HepG2 (cell line): ENCODE data around the gene TBXAS1. TPM values are rescaled to one million over a fixed set of nuclear protein-coding genes. Genes with fewer than 3 reads are reported as not detected.

Source experiments
- ATAC-seq: fragments of 200-7000 bp; cut with Tn5 transposase; 3 replicates; pipeline ENCODE4 v1.9.1; 2020; ENCODE audit warnings: mild to moderate bottlenecking, moderate library complexity
- BruUV-seq: library from RNA; stranded (reverse); fragments of 400-500 nt; replicated peaks from 2 replicates; lab custom pipeline; 2021; lab: Mats Ljungman, UMichigan
- CTCF ChIA-PET: fragments of 300-600 bp; formaldehyde crosslinking; extraction: SDS; loops from one replicate; lab custom pipeline; 2021; ENCODE audit warnings: low total read pairs, inconsistent platforms, low intra/inter-chr PET ratio; lab: Yijun Ruan, JAX
- POLR2A ChIA-PET: fragments of 350-600 bp; sonication (Branson Sonifier 250); formaldehyde crosslinking; loops from one replicate; lab custom pipeline; 2020; ENCODE audit warnings: antibody characterized with exemption, inconsistent platforms; lab: Yijun Ruan, JAX
- DNase-seq: peaks from one replicate; pipeline ENCODE4 v3.0.0-alpha.2; 2015; ENCODE audit warnings: low spot score
- FAIRE-seq: peaks from 3 replicates; lab custom pipeline; 2011; peaks lifted over from hg19 to GRCh38; lab: Jason Lieb, UNC
- H2AFZ ChIP-seq: one replicate; pipeline ENCODE4 v1.6.1; 2011; ENCODE audit warnings: low read length, inconsistent platforms
- H3K27ac ChIP-seq: fragments of 300-600 bp; 3 replicates; pipeline ENCODE4 v1.8.0; 2011; ENCODE audit warnings: mixed run types, mild to moderate bottlenecking, mixed read lengths, low read length, inconsistent platforms; ENCODE audit not compliant: insufficient read depth; ENCODE audit errors: extremely low read length
- H3K27me3 ChIP-seq, 2 experiments: fragments of 200-600 bp in 1 of 2; 2 replicates in 1 of 2; 3 replicates in 1 of 2; pipeline versions ENCODE4 v1.6.0 to v1.8.0; 2011; ENCODE audit warnings: low read length in 2 of 2, mild to moderate bottlenecking in 2 of 2, moderate library complexity in 2 of 2, inconsistent platforms in 1 of 2; ENCODE audit not compliant: insufficient read depth in 2 of 2, control insufficient read depth in 1 of 2
- H3K36me3 ChIP-seq, 2 experiments: fragments of 200-600 bp in 1 of 2; replicated peaks in 1 of 2; 2 replicates in 1 of 2; 3 replicates in 1 of 2; pipeline versions ENCODE4 v1.5.1 to v1.8.0; 2011; ENCODE audit warnings: low read length in 2 of 2, inconsistent platforms in 1 of 2; ENCODE audit not compliant: insufficient read depth in 2 of 2, control insufficient read depth in 1 of 2
- H3K4me1 ChIP-seq: 2 replicates; pipeline ENCODE4 v1.5.1; 2012; ENCODE audit warnings: low read length, inconsistent platforms; ENCODE audit not compliant: insufficient read depth
- H3K4me2 ChIP-seq: 2 replicates; pipeline ENCODE4 v1.6.0; 2011; ENCODE audit warnings: low read depth, low read length, inconsistent platforms
- H3K4me3 ChIP-seq, 3 experiments: fragments of 200-600 bp in 1 of 3; sonication (generic), shearing (Covaris generic) in 1 of 3; replicated peaks in 1 of 3; 2 replicates each; pipeline ENCODE4 v1.5.1; 2011 to 2016; ENCODE audit warnings: low read length in 3 of 3, inconsistent platforms in 2 of 3, low read depth in 2 of 3, mild to moderate bottlenecking in 2 of 3, control low read depth in 1 of 3, mixed read lengths in 1 of 3; ENCODE audit not compliant: insufficient read depth in 1 of 3
- H3K79me2 ChIP-seq: one replicate; pipeline ENCODE4 v1.6.1; 2011; ENCODE audit warnings: low read length, inconsistent platforms; ENCODE audit not compliant: insufficient read depth
- H3K9ac ChIP-seq: 2 replicates; pipeline ENCODE4 v1.6.0; 2011; ENCODE audit warnings: mild to moderate bottlenecking, low read depth, low read length, inconsistent platforms; ENCODE audit not compliant: insufficient read depth
- H3K9me3 ChIP-seq: 2 replicates; pipeline ENCODE4 v1.5.1; 2012; ENCODE audit warnings: mild to moderate bottlenecking, low read length
- H4K20me1 ChIP-seq: 2 replicates; pipeline ENCODE4 v1.6.0; 2011; ENCODE audit warnings: inconsistent platforms, mild to moderate bottlenecking, low read length, moderate library complexity; ENCODE audit not compliant: insufficient read depth
- CSRNP1 ChIP-seq: sonication (generic); formaldehyde crosslinking; IDR thresholded peaks from 2 replicates; pipeline ENCODE4 v1.8.1; 2023; ENCODE audit warnings: mild to moderate bottlenecking, missing genetic modification reagents
- HOMEZ ChIP-seq: IDR thresholded peaks from 2 replicates; pipeline ENCODE4 v1.6.1; 2016; ENCODE audit warnings: low read depth
- MEF2D ChIP-seq: sonication (generic); formaldehyde crosslinking; IDR thresholded peaks from 2 replicates; pipeline ENCODE4 v1.5.1; 2020; ENCODE audit warnings: mild to moderate bottlenecking, missing genetic modification reagents
- NR1H2 ChIP-seq: sonication (generic); formaldehyde crosslinking; IDR thresholded peaks from 2 replicates; pipeline ENCODE4 v1.8.1; 2022; ENCODE audit warnings: low read depth, missing genetic modification reagents, borderline replicate concordance
- PTBP1 ChIP-seq: fragments of 200-400 bp; formaldehyde crosslinking; IDR thresholded peaks from 2 replicates; pipeline ENCODE4 v1.6.1; 2018; ENCODE audit warnings: low read length, low read depth; ENCODE audit not compliant: poor library complexity, severe bottlenecking
- RXRB ChIP-seq: IDR thresholded peaks from 2 replicates; pipeline ENCODE4 v1.6.1; 2016; ENCODE audit warnings: borderline replicate concordance, missing genetic modification reagents, missing compliant biosample characterization
- SNAPC5 ChIP-seq: sonication (generic); formaldehyde crosslinking; IDR thresholded peaks from 2 replicates; pipeline ENCODE4 v1.8.1; 2023; ENCODE audit warnings: mild to moderate bottlenecking, missing genetic modification reagents, borderline replicate concordance
- TERF1 ChIP-seq: sonication (generic); formaldehyde crosslinking; IDR thresholded peaks from 2 replicates; pipeline ENCODE4 v1.8.0; 2022; ENCODE audit warnings: mild to moderate bottlenecking, missing genetic modification reagents, moderate library complexity
- ZNF142 ChIP-seq: sonication (generic); formaldehyde crosslinking; IDR thresholded peaks from 2 replicates; pipeline ENCODE4 v1.4.0; 2020; ENCODE audit warnings: missing genetic modification reagents
- ZNF563 ChIP-seq: sonication (generic); formaldehyde crosslinking; IDR thresholded peaks from 2 replicates; pipeline ENCODE4 v1.8.0; 2022; ENCODE audit warnings: mild to moderate bottlenecking, moderate library complexity, missing genetic modification reagents
- ZNF652 ChIP-seq: IDR thresholded peaks from 2 replicates; pipeline ENCODE4 v1.6.1; 2016; ENCODE audit warnings: low read depth, borderline replicate concordance
- ZNF678 ChIP-seq: sonication (generic); formaldehyde crosslinking; IDR thresholded peaks from 2 replicates; pipeline ENCODE4 v1.4.0; 2020; ENCODE audit warnings: mild to moderate bottlenecking, missing genetic modification reagents
- ZNF7 ChIP-seq: IDR thresholded peaks from 2 replicates; pipeline ENCODE4 v1.6.1; 2016; ENCODE audit warnings: missing biosample characterization, missing genetic modification reagents
- ZNF713 ChIP-seq: sonication (generic); formaldehyde crosslinking; IDR thresholded peaks from 2 replicates; pipeline ENCODE4 v1.4.0; 2020; ENCODE audit warnings: mild to moderate bottlenecking, missing genetic modification reagents
- WGBS: methylation state at CpG from one replicate; pipeline ENCODE4 v1.1.6; 2017; ENCODE audit warnings: low lambda C conversion rate; 5-methylcytosine and 5-hydroxymethylcytosine counted together
- in situ Hi-C: cut with HindIII; loops from 2 replicates; pipeline ENCODE4 v1.10.0; 2017; ENCODE audit warnings: low pct_unique_long_range_greater_than_20kb; ENCODE audit not compliant: extremely low pct_ligation_motif_present
- intact Hi-C: fragments of 100-400 bp; cut with micrococcal nuclease; formaldehyde crosslinking; loops from one replicate; pipeline ENCODE4 v1.10.0; 2022; ENCODE audit not compliant: unreplicated experiment
- polyA plus RNA-seq, 8 experiments: library from polyadenylated mRNA; depleted of rRNA in 3 of 8; stranded (reverse) in 7 of 8; unstranded in 1 of 8; fragments of >200 nt; fragmentation: Illumina TruSeq in 4 of 8; extraction: Trizol in 4 of 8; gene quantifications; 2 replicates each; pipeline versions ENCODE4 v1.2.1 to v1.2.3, GENCODE V29; 2011 to 2016; ENCODE audit warnings: low read depth in 4 of 8, missing spikeins in 1 of 8, mixed read lengths in 1 of 8; ENCODE audit not compliant: insufficient read depth in 1 of 8
- total RNA-seq, 5 experiments: library from RNA; depleted of rRNA; stranded (reverse); fragments of >200 nt; fragmentation: Illumina TruSeq; extraction: Trizol; gene quantifications; 2 replicates each; pipeline ENCODE4 v1.2.3, GENCODE V29; 2016; ENCODE audit warnings: low read depth in 1 of 5

The TBXAS1 gene
- total and polyA plus RNA-seq, 2 of the 13 experiments (the other 11 are each of a cell fraction or from before 2014, with no cell fraction given), result 4.0 to 4.9 TPM

GRCh38 chr7:139813151-139813550 lies 15.9 kb upstream of the TBXAS1 start (continued):
- no peak for TF ChIP-seq CSRNP1
- no peak for TF ChIP-seq ZNF678 (CRISPR knock-in tag)
- no peak for TF ChIP-seq ZNF713
- TF ChIP-seq NR1H2 (CRISPR knock-in tag), result no peak
- no peak for TF ChIP-seq PTBP1

GRCh38 chr7:139813689-139814088 lies 15.4 kb upstream of the TBXAS1 start:
- POLR2A ChIA-PET, result no interaction called here
- H3K9me3 ChIP-seq, result no peaks in the 10 kb centered on the region
- TF ChIP-seq ZNF563 (CRISPR knock-in tag), result no peak
- no peak for TF ChIP-seq HOMEZ (CRISPR knock-in tag)
- no peak for TF ChIP-seq ZNF7 (CRISPR knock-in tag)
- TF ChIP-seq SNAPC5, result no peak
- no peak for TF ChIP-seq RXRB
- TF ChIP-seq ZNF652, result no peak
- no peak for TF ChIP-seq TERF1
- TF ChIP-seq ZNF142 (CRISPR knock-in tag), result no peak
- no peak for TF ChIP-seq MEF2D (CRISPR knock-in tag)

More at GRCh38 chr7:139813689-139814088, 15.4 kb upstream of the TBXAS1 start:
- ATAC-seq (no peak), FAIRE-seq (no peak), DNase-seq (no peak)
- CTCF ChIA-PET, result no interaction called here
- no TSS peak for BruUV-seq
- 40% methylated on average over 2 of the region's 2 CpGs for WGBS
- H3K27ac ChIP-seq, result no peak overlapping the region
- no peak overlapping the region for H3K9ac ChIP-seq
- no peaks in the 10 kb centered on the region for H3K79me2 ChIP-seq
- intact Hi-C loops, result no loop called here
- no peaks in the 10 kb centered on the region for H3K27me3 ChIP-seq
- no peaks in the 10 kb centered on the region for H3K4me1 ChIP-seq
- no peaks in the 10 kb centered on the region for H3K36me3 ChIP-seq
- H4K20me1 ChIP-seq, result no peaks in the 10 kb centered on the region; the same call in 1 of the 2 replicates
- no peak overlapping the region for H2AFZ ChIP-seq
- in situ Hi-C loops, result no loop called here
- no peak overlapping the region for H3K4me2 ChIP-seq
- no peak overlapping the region for H3K4me3 ChIP-seq
